DMS53 treated with DMSO at 0.1 percent for 48 hours (cell line): ENCODE results near the gene EDIL3.

Experiments
- DNase-seq: peaks from one replicate; lab custom pipeline; 2025; ENCODE audit not compliant: unreplicated experiment; lab: John Stamatoyannopoulos, UW

Gene EDIL3

GRCh38 chr5:83917261-83917908, 467.3 kb downstream of the EDIL3 start:
- no peak for DNase-seq

- DNase-seq, result no peak
Observed at GRCh38 chr5:83914662-83915418, 469.8 kb downstream of the EDIL3 start.

GRCh38 chr5:83914199-83914598, 470.5 kb downstream of the EDIL3 start:
- no peak for DNase-seq

- DNase-seq, result no peak
Observed at GRCh38 chr5:83913593-83913992, 471.1 kb downstream of the EDIL3 start.

- peak; percentile 8 for DNase-seq
Observed at GRCh38 chr5:83911367-83911919, 473.2 kb downstream of the EDIL3 start.

- DNase-seq, result no peak
Observed at GRCh38 chr5:83900306-83900705, 484.4 kb downstream of the EDIL3 start.

GRCh38 chr5:83899326-83899970, 485.2 kb downstream of the EDIL3 start:
- no peak for DNase-seq

GRCh38 chr5:83895860-83896259, 488.8 kb downstream of the EDIL3 start:
- no peak for DNase-seq

GRCh38 chr5:83891261-83891660, 493.4 kb downstream of the EDIL3 start:
- no peak for DNase-seq
